HCT116 (cell line): ENCODE data around the gene INCENP. TPM values are rescaled to one million over a fixed set of nuclear protein-coding genes. Genes with fewer than 3 reads are reported as not detected.

Source experiments
- ATAC-seq: fragments of 200-7000 bp; cut with Tn5 transposase; 2 replicates; pipeline ENCODE4 v1.9.1; 2020; ENCODE audit warnings: mild to moderate bottlenecking, moderate library complexity
- BruUV-seq: library from RNA; stranded (reverse); fragments of 400-500 nt; replicated peaks from 2 replicates; lab custom pipeline; 2021; lab: Mats Ljungman, UMichigan
- CTCF ChIA-PET: fragments of 300-600 bp; sonication (Branson Sonifier 250); formaldehyde crosslinking; loops from one replicate; lab custom pipeline; 2021; ENCODE audit warnings: antibody characterized with exemption; lab: Charles Lee
- POLR2A ChIA-PET: fragments of 300-600, 350-600 bp; sonication (Branson Sonifier 250); formaldehyde crosslinking; loops from one replicate; lab custom pipeline; 2021; ENCODE audit warnings: antibody characterized with exemption; lab: Charles Lee
- RAD21 ChIA-PET, 2 experiments: fragments of 300-600 bp; sonication (Branson Sonifier 250); formaldehyde crosslinking; loops; one replicate each; lab custom pipeline; 2023; ENCODE audit warnings: low total read pairs in 2 of 2; ENCODE audit not compliant: uncharacterized antibody in 2 of 2, unreplicated experiment in 2 of 2, low non-redundant PET in 1 of 2; lab: Charles Lee
- DNase-seq: peaks from one replicate; pipeline ENCODE4 v3.0.0-alpha.2; 2010; ENCODE audit warnings: low read depth, low spot score
- H2AFZ ChIP-seq: fragments of 200-600 bp; shearing (Covaris generic), sonication (generic); 2 replicates; pipeline ENCODE4 v1.6.1; 2017; ENCODE audit warnings: low read depth, mixed run types, mixed read lengths, antibody characterized with exemption, low read length; ENCODE audit not compliant: poor library complexity, severe bottlenecking
- H3K27ac ChIP-seq: 2 replicates; pipeline ENCODE4 v1.5.1; 2012; ENCODE audit warnings: low read depth, low read length
- H3K27me3 ChIP-seq: fragments of 200-600 bp; sonication (generic); 2 replicates; pipeline ENCODE4 v1.6.1; 2016; ENCODE audit warnings: mixed run types, low read length, mixed read lengths; ENCODE audit not compliant: insufficient read depth
- H3K36me3 ChIP-seq, 2 experiments: fragments of 200-500 bp in 1 of 2; fragments of 200-600 bp in 1 of 2; sonication (Bioruptor generic) in 1 of 2; sonication (generic) in 1 of 2; 2 replicates each; pipeline versions ENCODE4 v1.5.1 to v1.6.1; 2014 to 2016; ENCODE audit warnings: low read length in 2 of 2, inconsistent platforms in 1 of 2, mixed read lengths in 1 of 2, mixed run types in 1 of 2; ENCODE audit not compliant: insufficient read depth in 2 of 2, control insufficient read depth in 1 of 2
- H3K4me1 ChIP-seq, 2 experiments: fragments of 200-600 bp in 1 of 2; sonication (generic) in 1 of 2; 2 replicates each; pipeline versions ENCODE4 v1.5.1 to v1.6.1; 2012 to 2017; ENCODE audit warnings: low read length in 2 of 2, inconsistent platforms in 1 of 2, mild to moderate bottlenecking in 1 of 2, mixed read lengths in 1 of 2, mixed run types in 1 of 2, moderate library complexity in 1 of 2; ENCODE audit not compliant: insufficient read depth in 2 of 2, control insufficient read depth in 1 of 2
- H3K4me2 ChIP-seq: fragments of 200-600 bp; sonication (generic); 2 replicates; pipeline ENCODE4 v1.6.1; 2017; ENCODE audit warnings: mixed run types, low read length, mixed read lengths
- H3K4me3 ChIP-seq, 2 experiments: fragments of 200-600 bp in 1 of 2; sonication (generic) in 1 of 2; replicated peaks in 1 of 2; 2 replicates each; pipeline ENCODE4 v1.5.1; 2011 to 2016; ENCODE audit warnings: low read length in 2 of 2, control low read depth in 1 of 2, low read depth in 1 of 2, mild to moderate bottlenecking in 1 of 2, mixed read lengths in 1 of 2, mixed run types in 1 of 2
- H3K79me2 ChIP-seq: fragments of 200-600 bp; sonication (generic); 2 replicates; pipeline ENCODE4 v1.6.1; 2017; ENCODE audit warnings: mild to moderate bottlenecking, mixed run types, low read length, moderate library complexity, mixed read lengths; ENCODE audit not compliant: insufficient read depth
- H3K9ac ChIP-seq: fragments of 200-600 bp; sonication (generic); 2 replicates; pipeline ENCODE4 v1.6.1; 2016; ENCODE audit warnings: low read length, mixed read lengths
- H3K9me2 ChIP-seq: fragments of 200-600 bp; sonication (generic), shearing (Covaris generic); 2 replicates; pipeline ENCODE4 v1.6.1; 2017; ENCODE audit warnings: mixed run types, mild to moderate bottlenecking, moderate library complexity; ENCODE audit not compliant: insufficient read depth
- H3K9me3 ChIP-seq, 2 experiments: fragments of 200-500 bp in 1 of 2; fragments of 200-600 bp in 1 of 2; sonication (Bioruptor generic) in 1 of 2; sonication (generic) in 1 of 2; 2 replicates each; pipeline ENCODE4 v1.6.1; 2014 to 2017; ENCODE audit warnings: low read length in 2 of 2, mixed read lengths in 2 of 2, inconsistent platforms in 1 of 2, low read depth in 1 of 2, mild to moderate bottlenecking in 1 of 2, mixed run types in 1 of 2, moderate library complexity in 1 of 2; ENCODE audit not compliant: control insufficient read depth in 1 of 2, insufficient read depth in 1 of 2
- H4K20me1 ChIP-seq: fragments of 200-600 bp; sonication (generic), shearing (Covaris generic); 2 replicates; pipeline ENCODE4 v1.6.1; 2017; ENCODE audit warnings: mixed run types, mild to moderate bottlenecking, moderate library complexity; ENCODE audit not compliant: insufficient read depth
- SIN3A ChIP-seq: IDR thresholded peaks from 2 replicates; pipeline ENCODE4 v1.6.1; 2012; ENCODE audit warnings: low read depth
- SRF ChIP-seq: IDR thresholded peaks from 2 replicates; pipeline ENCODE4 v1.6.1; 2012; ENCODE audit warnings: low read depth
- TCF7L2 ChIP-seq: IDR thresholded peaks from 2 replicates; pipeline ENCODE4 v1.7.0; 2011; ENCODE audit warnings: borderline replicate concordance, inconsistent platforms; ENCODE audit not compliant: insufficient read depth, insufficient read length; ENCODE audit errors: extremely low read depth
- YY1 ChIP-seq: IDR thresholded peaks from 2 replicates; pipeline ENCODE4 v1.6.1; 2011; ENCODE audit warnings: low read length, low read depth, moderate library complexity, mild to moderate bottlenecking; ENCODE audit not compliant: insufficient replicate concordance; ENCODE audit errors: extremely low read depth
- ZFX ChIP-seq: fragments of 450-650 bp; IDR thresholded peaks from 2 replicates; pipeline ENCODE4 v1.6.1; 2017
- intact Hi-C: fragments of 100-400 bp; cut with micrococcal nuclease; formaldehyde crosslinking; loops from 2 replicates; pipeline ENCODE4 v1.10.0; 2022
- total RNA-seq: library from RNA; stranded (reverse); gene quantifications from one replicate; pipeline ENCODE4 v1.2.1, GENCODE V29; 2021; ENCODE audit not compliant: unreplicated experiment
- TF ChIP-seq, protein P1 (sequence below): IDR thresholded peaks from 2 replicates; pipeline ENCODE4 v1.6.1; 2011; ENCODE audit warnings: mild to moderate bottlenecking, low read length, moderate library complexity; ENCODE audit not compliant: insufficient replicate concordance; ENCODE audit errors: extremely low read depth
- TF ChIP-seq, protein P2 (sequence below): IDR thresholded peaks from 2 replicates; pipeline ENCODE4 v1.6.1; 2012; ENCODE audit warnings: low read depth
- TF ChIP-seq, protein P3 (sequence below): IDR thresholded peaks from 2 replicates; pipeline ENCODE4 v1.6.1; 2012

INCENP gene
- total RNA-seq, 1 experiment from 2014 or later = 118 TPM

DNA sequence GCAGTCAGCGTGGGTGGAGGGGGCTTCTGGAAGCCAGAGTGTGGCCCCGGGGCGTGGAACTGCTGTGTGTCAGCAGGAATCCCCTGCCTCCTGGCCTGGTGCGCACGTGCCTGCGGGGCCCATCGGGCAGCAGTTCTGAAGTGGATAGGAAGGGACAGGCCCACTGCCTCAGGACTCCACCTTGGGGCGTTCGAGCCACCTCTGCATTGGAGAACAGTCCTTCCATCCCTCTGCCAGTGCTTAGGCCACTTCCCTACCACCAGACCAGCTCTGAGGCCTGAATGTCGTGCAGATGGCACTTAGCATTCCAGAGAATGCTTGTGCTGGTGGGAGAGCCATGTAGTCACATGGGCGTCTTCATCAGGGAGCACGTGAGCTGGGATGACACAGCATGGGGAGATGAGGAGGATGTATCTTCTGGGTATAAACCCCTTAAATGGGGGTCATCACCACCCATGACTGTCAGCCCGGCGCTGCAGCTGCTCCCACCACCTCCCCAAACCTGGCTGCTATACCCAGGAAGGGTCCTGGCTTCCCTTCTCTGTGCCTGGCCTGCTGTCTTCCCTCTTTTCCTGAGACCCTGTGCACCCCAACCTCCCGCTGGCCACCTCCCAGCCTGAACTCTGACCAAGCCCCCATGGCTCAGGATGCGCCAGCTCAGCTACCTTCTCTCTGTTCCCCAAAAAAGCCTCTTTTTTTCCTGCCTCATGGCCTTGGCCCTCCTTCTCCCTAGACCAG, 9.7 kb downstream of the INCENP start:
- Histone ChIP-seq H3K27me3 (no peaks in the 10 kb centered on the region), H2AFZ (no peak overlapping the region), H3K4me2 (no peak overlapping the region), H3K9ac (no peak overlapping the region), H3K4me3 (no peak overlapping the region), H4K20me1 (no peaks in the 10 kb centered on the region), H3K9me3 (no peaks in the 10 kb centered on the region), H3K4me1 (no peaks in the 10 kb centered on the region), H3K9me2 (no peaks in the 10 kb centered on the region), H3K79me2 (peaks cover 99% of the 10 kb centered on the region), H3K36me3 (peaks cover 28 to 39% of the 10 kb centered on the region in 2 experiments; a peak in 3 of 4 replicates), H3K27ac (no peak overlapping the region)
- ChIA-PET POLR2A (no interaction called here), RAD21 (no interaction called here), CTCF (interaction anchor here (1.7 kb wide), 1 partner anchor 10 kb away, joined by 3 read pairs; the partner anchor contains the start of gene INCENP)
- DNase-seq = no peak
- TF ChIP-seq TCF7L2 (no peak), SIN3A (no peak), ZFX (no peak), YY1 (no peak), SRF (no peak)
- TF ChIP-seq, protein P1, sequence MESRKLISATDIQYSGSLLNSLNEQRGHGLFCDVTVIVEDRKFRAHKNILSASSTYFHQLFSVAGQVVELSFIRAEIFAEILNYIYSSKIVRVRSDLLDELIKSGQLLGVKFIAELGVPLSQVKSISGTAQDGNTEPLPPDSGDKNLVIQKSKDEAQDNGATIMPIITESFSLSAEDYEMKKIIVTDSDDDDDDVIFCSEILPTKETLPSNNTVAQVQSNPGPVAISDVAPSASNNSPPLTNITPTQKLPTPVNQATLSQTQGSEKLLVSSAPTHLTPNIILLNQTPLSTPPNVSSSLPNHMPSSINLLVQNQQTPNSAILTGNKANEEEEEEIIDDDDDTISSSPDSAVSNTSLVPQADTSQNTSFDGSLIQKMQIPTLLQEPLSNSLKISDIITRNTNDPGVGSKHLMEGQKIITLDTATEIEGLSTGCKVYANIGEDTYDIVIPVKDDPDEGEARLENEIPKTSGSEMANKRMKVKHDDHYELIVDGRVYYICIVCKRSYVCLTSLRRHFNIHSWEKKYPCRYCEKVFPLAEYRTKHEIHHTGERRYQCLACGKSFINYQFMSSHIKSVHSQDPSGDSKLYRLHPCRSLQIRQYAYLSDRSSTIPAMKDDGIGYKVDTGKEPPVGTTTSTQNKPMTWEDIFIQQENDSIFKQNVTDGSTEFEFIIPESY = no peak
- TF ChIP-seq, protein P2, sequence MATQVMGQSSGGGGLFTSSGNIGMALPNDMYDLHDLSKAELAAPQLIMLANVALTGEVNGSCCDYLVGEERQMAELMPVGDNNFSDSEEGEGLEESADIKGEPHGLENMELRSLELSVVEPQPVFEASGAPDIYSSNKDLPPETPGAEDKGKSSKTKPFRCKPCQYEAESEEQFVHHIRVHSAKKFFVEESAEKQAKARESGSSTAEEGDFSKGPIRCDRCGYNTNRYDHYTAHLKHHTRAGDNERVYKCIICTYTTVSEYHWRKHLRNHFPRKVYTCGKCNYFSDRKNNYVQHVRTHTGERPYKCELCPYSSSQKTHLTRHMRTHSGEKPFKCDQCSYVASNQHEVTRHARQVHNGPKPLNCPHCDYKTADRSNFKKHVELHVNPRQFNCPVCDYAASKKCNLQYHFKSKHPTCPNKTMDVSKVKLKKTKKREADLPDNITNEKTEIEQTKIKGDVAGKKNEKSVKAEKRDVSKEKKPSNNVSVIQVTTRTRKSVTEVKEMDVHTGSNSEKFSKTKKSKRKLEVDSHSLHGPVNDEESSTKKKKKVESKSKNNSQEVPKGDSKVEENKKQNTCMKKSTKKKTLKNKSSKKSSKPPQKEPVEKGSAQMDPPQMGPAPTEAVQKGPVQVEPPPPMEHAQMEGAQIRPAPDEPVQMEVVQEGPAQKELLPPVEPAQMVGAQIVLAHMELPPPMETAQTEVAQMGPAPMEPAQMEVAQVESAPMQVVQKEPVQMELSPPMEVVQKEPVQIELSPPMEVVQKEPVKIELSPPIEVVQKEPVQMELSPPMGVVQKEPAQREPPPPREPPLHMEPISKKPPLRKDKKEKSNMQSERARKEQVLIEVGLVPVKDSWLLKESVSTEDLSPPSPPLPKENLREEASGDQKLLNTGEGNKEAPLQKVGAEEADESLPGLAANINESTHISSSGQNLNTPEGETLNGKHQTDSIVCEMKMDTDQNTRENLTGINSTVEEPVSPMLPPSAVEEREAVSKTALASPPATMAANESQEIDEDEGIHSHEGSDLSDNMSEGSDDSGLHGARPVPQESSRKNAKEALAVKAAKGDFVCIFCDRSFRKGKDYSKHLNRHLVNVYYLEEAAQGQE = no peak
- TF ChIP-seq, protein P3, sequence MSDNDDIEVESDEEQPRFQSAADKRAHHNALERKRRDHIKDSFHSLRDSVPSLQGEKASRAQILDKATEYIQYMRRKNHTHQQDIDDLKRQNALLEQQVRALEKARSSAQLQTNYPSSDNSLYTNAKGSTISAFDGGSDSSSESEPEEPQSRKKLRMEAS = no peak
- BruUV-seq = no TSS peak
- ATAC-seq = no peak
- intact Hi-C loops = no loop called here
